NB4 (cell line): ENCODE results near the gene ABCB6.
A peak's percentile ranks its signal among the peaks of the same experiment; 100 is the strongest.
"Not testable (repeated sequence)": the region's sequence is repeated elsewhere in the genome, so short reads cannot be mapped to it uniquely, and the experiment has no call there.

ENCODE experiments used
- DNase-seq: peaks from one replicate; pipeline ENCODE4 v3.0.0; 2010; ENCODE audit warnings: low read depth
- H3K4me3 ChIP-seq: one replicate; pipeline ENCODE4 v1.5.1; 2011; ENCODE audit warnings: mild to moderate bottlenecking, low read depth, low read length, moderate library complexity
- CTCF ChIP-seq: IDR thresholded peaks from one replicate; pipeline ENCODE4 v1.5.1; 2012; ENCODE audit warnings: low read depth, low read length
- MAX ChIP-seq: IDR thresholded peaks from 2 replicates; pipeline ENCODE4 v1.6.1; 2011; ENCODE audit warnings: low read depth, low read length
- MYC ChIP-seq: IDR thresholded peaks from 2 replicates; pipeline ENCODE4 v1.6.1; 2011; ENCODE audit warnings: low read depth, low read length
- POLR2A ChIP-seq: IDR thresholded peaks from 2 replicates; pipeline ENCODE4 v1.6.1; 2011; ENCODE audit warnings: mild to moderate bottlenecking; ENCODE audit not compliant: insufficient read length; ENCODE audit errors: extremely low read depth

Gene ABCB6

GRCh38 chr2:219218732-219219701, at the start of gene ABCB6:
Gene ABCB6, minus strand, starts transcription at chr2:219218958. Its CDS starts 285 bp downstream, at chr2:219218673.
- DNase-seq: no peak
- H3K4me3 ChIP-seq: no peak within 1 kb of the TSS
- TF ChIP-seq MAX (no peak), CTCF (no peak), MYC (no peak), POLR2A (no peak)

- TF ChIP-seq POLR2A (no peak), MYC (no peak), MAX (no peak), CTCF (no peak)
- no peak overlapping the region for H3K4me3 ChIP-seq
- no peak for DNase-seq
Observed at GRCh38 chr2:219268294-219268693, 49.5 kb upstream of the ABCB6 start.

GRCh38 chr2:219266886-219267285, 48.1 kb upstream of the ABCB6 start:
- DNase-seq: no peak
- TF ChIP-seq MAX: no peak
- H3K4me3 ChIP-seq: no peak overlapping the region

GRCh38 chr2:219266232-219266631, 47.5 kb upstream of the ABCB6 start:
- no peak for TF ChIP-seq MAX
- no peak for TF ChIP-seq MYC
- no peak for TF ChIP-seq POLR2A
- no peak for TF ChIP-seq CTCF
- no peak overlapping the region for H3K4me3 ChIP-seq
- no peak for DNase-seq

GRCh38 chr2:219261024-219261855, 42.5 kb upstream of the ABCB6 start:
- peak; percentile 44 for DNase-seq
- TF ChIP-seq POLR2A: no peak
- TF ChIP-seq MAX: no peak
- no peak for TF ChIP-seq CTCF
- TF ChIP-seq MYC: no peak
- no peak overlapping the region for H3K4me3 ChIP-seq

- not testable (repeated sequence) for H3K4me3 ChIP-seq, DNase-seq
Observed at GRCh38 chr2:219258942-219259341, 40.2 kb upstream of the ABCB6 start.
